ENCODE data around the gene MEGF11. TPM values are rescaled to one million over a fixed set of nuclear protein-coding genes. Genes with fewer than 3 reads are reported as not detected.
"Not testable (repeated sequence)": the region's sequence is repeated elsewhere in the genome, so short reads cannot be mapped to it uniquely, and the experiment has no call there.

MEGF11 gene
- total RNA-seq, 4 donors from 2014 or later: not detected

GRCh38 chr15:66251790-66252684 is 1.5 kb downstream of the MEGF11 start:
- TF ChIP-seq POLR2A (IDR thresholded peaks at IDR 0.05): no peak
- TF ChIP-seq, protein P1, sequence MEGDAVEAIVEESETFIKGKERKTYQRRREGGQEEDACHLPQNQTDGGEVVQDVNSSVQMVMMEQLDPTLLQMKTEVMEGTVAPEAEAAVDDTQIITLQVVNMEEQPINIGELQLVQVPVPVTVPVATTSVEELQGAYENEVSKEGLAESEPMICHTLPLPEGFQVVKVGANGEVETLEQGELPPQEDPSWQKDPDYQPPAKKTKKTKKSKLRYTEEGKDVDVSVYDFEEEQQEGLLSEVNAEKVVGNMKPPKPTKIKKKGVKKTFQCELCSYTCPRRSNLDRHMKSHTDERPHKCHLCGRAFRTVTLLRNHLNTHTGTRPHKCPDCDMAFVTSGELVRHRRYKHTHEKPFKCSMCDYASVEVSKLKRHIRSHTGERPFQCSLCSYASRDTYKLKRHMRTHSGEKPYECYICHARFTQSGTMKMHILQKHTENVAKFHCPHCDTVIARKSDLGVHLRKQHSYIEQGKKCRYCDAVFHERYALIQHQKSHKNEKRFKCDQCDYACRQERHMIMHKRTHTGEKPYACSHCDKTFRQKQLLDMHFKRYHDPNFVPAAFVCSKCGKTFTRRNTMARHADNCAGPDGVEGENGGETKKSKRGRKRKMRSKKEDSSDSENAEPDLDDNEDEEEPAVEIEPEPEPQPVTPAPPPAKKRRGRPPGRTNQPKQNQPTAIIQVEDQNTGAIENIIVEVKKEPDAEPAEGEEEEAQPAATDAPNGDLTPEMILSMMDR (IDR thresholded peaks at IDR 0.05): peak in 5 of 6 experiments; percentile 37 to 59 (median 54)
- H3K4me3 ChIP-seq: peak overlapping the region; percentile 34 to 60 (median 53)
- DNase-seq: peak; percentile 34 to 72 (median 64)
- no peaks in the 10 kb centered on the region for H3K9me3 ChIP-seq
- H3K4me1 ChIP-seq: peaks cover 3 to 29% (median 20%) of the 10 kb centered on the region in 4 donors
- H3K27me3 ChIP-seq: peaks cover 0 to 33% of the 10 kb centered on the region in 2 donors
- H3K36me3 ChIP-seq: no peaks in the 10 kb centered on the region
- no peak overlapping the region for H3K27ac ChIP-seq

GRCh38 chr15:66251065-66251789 is 2.3 kb downstream of the MEGF11 start:
- Histone ChIP-seq H3K9me3 (no peaks in the 10 kb centered on the region), H3K4me1 (peaks cover 3 to 29% (median 20%) of the 10 kb centered on the region in 4 donors), H3K27ac (no peak overlapping the region), H3K4me3 (peak overlapping the region in 1 of 4 donors; percentile 55), H3K27me3 (peaks cover 0 to 33% of the 10 kb centered on the region in 2 donors), H3K36me3 (no peaks in the 10 kb centered on the region)
- no peak for DNase-seq
- TF ChIP-seq, protein P1 (IDR thresholded peaks at IDR 0.05): no peak
- no peak for TF ChIP-seq POLR2A (IDR thresholded peaks at IDR 0.05)

GRCh38 chr15:66249605-66250174 is 3.9 kb downstream of the MEGF11 start:
- H3K36me3 ChIP-seq: no peaks in the 10 kb centered on the region
- H3K4me3 ChIP-seq: no peak overlapping the region
- peaks cover 3 to 29% (median 20%) of the 10 kb centered on the region in 4 donors for H3K4me1 ChIP-seq
- no peaks in the 10 kb centered on the region for H3K9me3 ChIP-seq
- TF ChIP-seq, protein P1 (IDR thresholded peaks at IDR 0.05): no peak
- TF ChIP-seq POLR2A (IDR thresholded peaks at IDR 0.05): no peak
- H3K27ac ChIP-seq: no peak overlapping the region
- no peak for DNase-seq
- H3K27me3 ChIP-seq: peaks cover 0 to 29% of the 10 kb centered on the region in 2 donors

- TF ChIP-seq POLR2A (IDR thresholded peaks at IDR 0.05): no peak
- TF ChIP-seq, protein P1 (IDR thresholded peaks at IDR 0.05): no peak
- no peak for DNase-seq
- no peaks in the 10 kb centered on the region for H3K9me3 ChIP-seq
- H3K27me3 ChIP-seq: peaks cover 0 to 3% of the 10 kb centered on the region in 2 donors
- peaks cover 0 to 4% (median 2%) of the 10 kb centered on the region in 4 donors for H3K4me1 ChIP-seq
- no peak overlapping the region for H3K4me3 ChIP-seq
- H3K27ac ChIP-seq: no peak overlapping the region
- H3K36me3 ChIP-seq: no peaks in the 10 kb centered on the region
These were observed 6.6 kb downstream of the MEGF11 start for GRCh38 chr15:66246937-66247336.

DNA sequence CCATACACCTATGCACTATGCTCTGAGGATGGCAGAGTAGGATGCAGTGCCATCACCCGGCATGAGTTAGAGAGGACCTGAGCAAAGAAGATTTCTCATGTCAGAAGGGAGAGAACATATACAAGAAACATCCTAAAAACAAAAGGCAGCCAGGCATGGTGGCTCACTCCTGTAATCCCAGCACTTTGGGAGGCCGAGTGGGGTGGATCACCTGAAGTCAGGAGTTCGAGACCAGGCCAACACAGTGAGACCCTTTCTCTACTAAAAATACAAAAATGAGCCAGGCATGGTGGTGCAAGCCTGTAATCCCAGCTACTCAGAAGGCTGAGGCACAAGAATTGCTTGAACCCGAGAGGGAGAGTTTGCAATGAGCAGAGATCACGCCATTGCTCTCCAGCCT is 7.7 kb downstream of the MEGF11 start:
- H3K4me3 ChIP-seq, H3K27ac ChIP-seq, DNase-seq, H3K4me1 ChIP-seq, H3K36me3 ChIP-seq, H3K27me3 ChIP-seq, H3K9me3 ChIP-seq: not testable (repeated sequence)

Data from Peyer's patch (tissue), 4 donors.